Neural cell (in vitro differentiated cells): ENCODE results near the gene PTPRT. TPM values are rescaled to one million over a fixed set of nuclear protein-coding genes. Genes with fewer than 3 reads are reported as not detected.
A peak's percentile ranks its signal among the peaks of the same experiment; 100 is the strongest.

ENCODE experiments used
- H2AFZ ChIP-seq: fragments of 200-600, 300-800 bp; sonication (generic), shearing (Covaris generic); 2 replicates; pipeline ENCODE4 v1.6.0; 2014; ENCODE audit warnings: low read depth, mild to moderate bottlenecking, antibody characterized with exemption, low read length, moderate library complexity
- H3F3A ChIP-seq: fragments of 200-600 bp; shearing (Covaris generic); 2 replicates; pipeline ENCODE4 v1.6.1; 2016; ENCODE audit warnings: mild to moderate bottlenecking, moderate library complexity, mixed read lengths, antibody characterized with exemption, low read length; ENCODE audit not compliant: insufficient read depth, poor library complexity, severe bottlenecking
- H3K27ac ChIP-seq: fragments of 200-600, 300-800 bp; sonication (generic), shearing (Covaris generic); 2 replicates; pipeline ENCODE4 v1.5.1; 2014; ENCODE audit warnings: mild to moderate bottlenecking, low read length, moderate library complexity
- H3K27me3 ChIP-seq: fragments of 300-800, 200-600 bp; sonication (generic), shearing (Covaris generic); 2 replicates; pipeline ENCODE4 v1.6.0; 2014; ENCODE audit warnings: mild to moderate bottlenecking, low read depth, low read length, moderate library complexity; ENCODE audit not compliant: insufficient read depth
- H3K36me3 ChIP-seq: fragments of 300-800, 200-600 bp; sonication (generic), shearing (Covaris generic); 2 replicates; pipeline ENCODE4 v1.5.1; 2014; ENCODE audit warnings: mild to moderate bottlenecking, antibody characterized with exemption, low read length, moderate library complexity; ENCODE audit not compliant: insufficient read depth
- H3K4me2 ChIP-seq: fragments of 300-800, 200-600 bp; sonication (generic), shearing (Covaris generic); 2 replicates; pipeline ENCODE4 v1.6.0; 2014; ENCODE audit warnings: mild to moderate bottlenecking, low read length
- H3K4me3 ChIP-seq: fragments of 300-800, 200-600 bp; sonication (generic), shearing (Covaris generic); 2 replicates; pipeline ENCODE4 v1.5.1; 2014; ENCODE audit warnings: mild to moderate bottlenecking, low read length, moderate library complexity
- H3K79me2 ChIP-seq: fragments of 200-600 bp; shearing (Covaris generic); replicated peaks from 2 replicates; pipeline ENCODE4 v1.6.0; 2014; ENCODE audit warnings: mild to moderate bottlenecking, low read length, moderate library complexity; ENCODE audit not compliant: insufficient read depth
- H3K9ac ChIP-seq: fragments of 300-800, 200-600 bp; sonication (generic), shearing (Covaris generic); 2 replicates; pipeline ENCODE4 v1.6.1; 2016; ENCODE audit warnings: mild to moderate bottlenecking, low read length, mixed read lengths
- H3K9me2 ChIP-seq: fragments of 200-600 bp; shearing (Covaris generic); 2 replicates; pipeline ENCODE4 v1.6.1; 2016; ENCODE audit warnings: mild to moderate bottlenecking, low read length, mixed read lengths; ENCODE audit not compliant: insufficient read depth
- H3K9me3 ChIP-seq: fragments of 200-600, 300-800 bp; sonication (generic), shearing (Covaris generic); 2 replicates; pipeline ENCODE4 v1.6.1; 2016; ENCODE audit warnings: mild to moderate bottlenecking, mixed run types, low read length, moderate library complexity, mixed read lengths
- H4K20me1 ChIP-seq: fragments of 200-600 bp; shearing (Covaris generic); 2 replicates; pipeline ENCODE4 v1.6.1; 2016; ENCODE audit warnings: mild to moderate bottlenecking, mixed run types; ENCODE audit not compliant: insufficient read depth
- CTCF ChIP-seq: fragments of 450-650 bp; IDR thresholded peaks from 2 replicates; pipeline ENCODE4 v1.5.1; 2014; ENCODE audit warnings: antibody characterized with exemption, mild to moderate bottlenecking, moderate library complexity; ENCODE audit not compliant: poor library complexity, severe bottlenecking
- EP300 ChIP-seq: fragments of 450-650 bp; conservative IDR thresholded peaks from 2 replicates; pipeline ENCODE4 v1.6.1; 2014; ENCODE audit warnings: antibody characterized with exemption, mild to moderate bottlenecking, moderate library complexity; ENCODE audit not compliant: poor library complexity, severe bottlenecking
- POLR2AphosphoS5 ChIP-seq: IDR thresholded peaks from 2 replicates; pipeline ENCODE4 v1.6.1; 2012
- RAD21 ChIP-seq: fragments of 450-650 bp; conservative IDR thresholded peaks from 2 replicates; pipeline ENCODE4 v1.6.1; 2014; ENCODE audit warnings: antibody characterized with exemption, mild to moderate bottlenecking, moderate library complexity
- REST ChIP-seq: IDR thresholded peaks from 2 replicates; pipeline ENCODE4 v1.6.1; 2012; ENCODE audit warnings: borderline replicate concordance
- SMC3 ChIP-seq: fragments of 450-650 bp; conservative IDR thresholded peaks from 2 replicates; pipeline ENCODE4 v1.6.1; 2014; ENCODE audit warnings: antibody characterized with exemption, mild to moderate bottlenecking, moderate library complexity; ENCODE audit not compliant: poor library complexity
- TAF1 ChIP-seq: IDR thresholded peaks from 2 replicates; pipeline ENCODE4 v1.6.1; 2012; ENCODE audit warnings: low read depth
- polyA plus RNA-seq: library from polyadenylated mRNA; depleted of rRNA; stranded (reverse); fragments of >200 nt; gene quantifications from 2 replicates; pipeline ENCODE4 v1.2.3, GENCODE V29; 2014

Gene PTPRT
- polyA plus RNA-seq, 1 donor from 2014 or later: 9.2 TPM

GRCh38 chr20:42204109-42204660 lies 985.5 kb downstream of the PTPRT start:
- H3K27ac ChIP-seq: no peak overlapping the region
- TF ChIP-seq EP300: no peak
- peak; percentile 68 for TF ChIP-seq RAD21
- TF ChIP-seq CTCF: peak; percentile 59
- no peak for TF ChIP-seq TAF1
- TF ChIP-seq POLR2AphosphoS5: no peak
- peak; percentile 74 for TF ChIP-seq SMC3
- no peaks in the 10 kb centered on the region for H3K9me2 ChIP-seq
- H3K79me2 ChIP-seq: no peaks in the 10 kb centered on the region
- H4K20me1 ChIP-seq: no peaks in the 10 kb centered on the region
- H3K36me3 ChIP-seq: no peaks in the 10 kb centered on the region
- H3K27me3 ChIP-seq: no peaks in the 10 kb centered on the region
- H3K9ac ChIP-seq: no peak overlapping the region
- no peak overlapping the region for H2AFZ ChIP-seq
- H3K9me3 ChIP-seq: no peaks in the 10 kb centered on the region
- H3K4me3 ChIP-seq: no peak overlapping the region
- no peak overlapping the region for H3K4me2 ChIP-seq
- no peaks in the 10 kb centered on the region for H3F3A ChIP-seq

GRCh38 chr20:42197599-42197998 lies 992.1 kb downstream of the PTPRT start:
- Histone ChIP-seq H3F3A (no peaks in the 10 kb centered on the region), H3K9me3 (no peaks in the 10 kb centered on the region), H3K27me3 (no peaks in the 10 kb centered on the region), H3K4me3 (no peak overlapping the region), H4K20me1 (no peaks in the 10 kb centered on the region), H3K9ac (no peak overlapping the region), H3K27ac (no peak overlapping the region), H2AFZ (no peak overlapping the region), H3K36me3 (no peaks in the 10 kb centered on the region), H3K9me2 (no peaks in the 10 kb centered on the region), H3K79me2 (no peaks in the 10 kb centered on the region), H3K4me2 (no peak overlapping the region)
- TF ChIP-seq CTCF (no peak), TAF1 (no peak), POLR2AphosphoS5 (no peak), REST (no peak)
